Prostate gland (tissue), 2 donors: Measurements from ENCODE around the gene MAD1L1.

ENCODE experiments used
- POLR2A ChIP-seq: fragments of 450-650 bp; IDR thresholded peaks from one replicate; pipeline ENCODE4 v1.6.1; 2016; ENCODE audit warnings: antibody characterized with exemption, mild to moderate bottlenecking
- POLR2AphosphoS5 ChIP-seq: sonication (generic); formaldehyde crosslinking; IDR thresholded peaks from one replicate; pipeline ENCODE4 v1.6.1; 2017; ENCODE audit warnings: antibody characterized with exemption
- TF ChIP-seq, protein P1 (sequence below), 4 experiments: fragments of 200-600 bp in 2 of 4; fragments of 450-650 bp in 2 of 4; sonication (generic) in 2 of 4; IDR thresholded peaks; 1 replicate in 3 of 4; 2 replicates in 1 of 4; pipeline ENCODE4 v1.5.1; 2016 to 2019; ENCODE audit warnings: antibody characterized with exemption in 4 of 4, mild to moderate bottlenecking in 2 of 4, moderate library complexity in 2 of 4

DNA sequence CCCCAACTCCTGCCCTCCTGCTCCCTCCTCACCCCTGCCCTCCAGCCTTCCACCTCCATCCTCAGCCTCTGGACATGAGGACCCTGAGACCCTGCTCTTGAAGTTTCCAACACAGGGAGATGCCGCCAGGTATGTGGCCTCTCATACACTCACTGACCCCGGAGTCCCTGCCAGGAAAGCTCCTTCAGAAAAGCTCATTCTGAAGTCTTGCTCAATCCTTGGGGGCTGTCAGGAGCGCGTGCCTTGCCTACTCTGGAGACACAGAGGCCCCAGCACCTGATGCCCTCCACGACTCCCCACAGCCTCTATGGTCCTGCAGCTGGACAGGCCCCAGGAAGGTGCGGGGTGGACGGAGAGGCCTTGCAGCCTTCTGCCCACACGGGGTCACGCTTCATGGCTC, 20.3 kb upstream of the MAD1L1 start:
- TF ChIP-seq, protein P1, sequence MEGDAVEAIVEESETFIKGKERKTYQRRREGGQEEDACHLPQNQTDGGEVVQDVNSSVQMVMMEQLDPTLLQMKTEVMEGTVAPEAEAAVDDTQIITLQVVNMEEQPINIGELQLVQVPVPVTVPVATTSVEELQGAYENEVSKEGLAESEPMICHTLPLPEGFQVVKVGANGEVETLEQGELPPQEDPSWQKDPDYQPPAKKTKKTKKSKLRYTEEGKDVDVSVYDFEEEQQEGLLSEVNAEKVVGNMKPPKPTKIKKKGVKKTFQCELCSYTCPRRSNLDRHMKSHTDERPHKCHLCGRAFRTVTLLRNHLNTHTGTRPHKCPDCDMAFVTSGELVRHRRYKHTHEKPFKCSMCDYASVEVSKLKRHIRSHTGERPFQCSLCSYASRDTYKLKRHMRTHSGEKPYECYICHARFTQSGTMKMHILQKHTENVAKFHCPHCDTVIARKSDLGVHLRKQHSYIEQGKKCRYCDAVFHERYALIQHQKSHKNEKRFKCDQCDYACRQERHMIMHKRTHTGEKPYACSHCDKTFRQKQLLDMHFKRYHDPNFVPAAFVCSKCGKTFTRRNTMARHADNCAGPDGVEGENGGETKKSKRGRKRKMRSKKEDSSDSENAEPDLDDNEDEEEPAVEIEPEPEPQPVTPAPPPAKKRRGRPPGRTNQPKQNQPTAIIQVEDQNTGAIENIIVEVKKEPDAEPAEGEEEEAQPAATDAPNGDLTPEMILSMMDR (IDR thresholded peaks at IDR 0.05), result no peak
- no peak for TF ChIP-seq POLR2AphosphoS5
- no peak for TF ChIP-seq POLR2A
